Neural cell (in vitro differentiated cells): Measurements from ENCODE around the gene MFF.

ENCODE experiments used
- CTCF ChIP-seq: fragments of 450-650 bp; IDR thresholded peaks from 2 replicates; pipeline ENCODE4 v1.5.1; 2014; ENCODE audit warnings: antibody characterized with exemption, mild to moderate bottlenecking, moderate library complexity; ENCODE audit not compliant: poor library complexity, severe bottlenecking
- POLR2AphosphoS5 ChIP-seq: IDR thresholded peaks from 2 replicates; pipeline ENCODE4 v1.6.1; 2012
- REST ChIP-seq: IDR thresholded peaks from 2 replicates; pipeline ENCODE4 v1.6.1; 2012; ENCODE audit warnings: borderline replicate concordance
- SMC3 ChIP-seq: fragments of 450-650 bp; conservative IDR thresholded peaks from 2 replicates; pipeline ENCODE4 v1.6.1; 2014; ENCODE audit warnings: antibody characterized with exemption, mild to moderate bottlenecking, moderate library complexity; ENCODE audit not compliant: poor library complexity

- TF ChIP-seq CTCF (no peak), SMC3 (no peak), POLR2AphosphoS5 (no peak), REST (no peak)
Measured at GRCh38 chr2:227402321-227402720, 77.3 kb downstream of the MFF start.
